Measurements from ENCODE around the gene COL1A1. TPM values are rescaled to one million over a fixed set of nuclear protein-coding genes. Genes with fewer than 3 reads are reported as not detected.

Gene COL1A1
- total RNA-seq, 1 experiment from 2014 or later, result 0.03 TPM

DNA sequence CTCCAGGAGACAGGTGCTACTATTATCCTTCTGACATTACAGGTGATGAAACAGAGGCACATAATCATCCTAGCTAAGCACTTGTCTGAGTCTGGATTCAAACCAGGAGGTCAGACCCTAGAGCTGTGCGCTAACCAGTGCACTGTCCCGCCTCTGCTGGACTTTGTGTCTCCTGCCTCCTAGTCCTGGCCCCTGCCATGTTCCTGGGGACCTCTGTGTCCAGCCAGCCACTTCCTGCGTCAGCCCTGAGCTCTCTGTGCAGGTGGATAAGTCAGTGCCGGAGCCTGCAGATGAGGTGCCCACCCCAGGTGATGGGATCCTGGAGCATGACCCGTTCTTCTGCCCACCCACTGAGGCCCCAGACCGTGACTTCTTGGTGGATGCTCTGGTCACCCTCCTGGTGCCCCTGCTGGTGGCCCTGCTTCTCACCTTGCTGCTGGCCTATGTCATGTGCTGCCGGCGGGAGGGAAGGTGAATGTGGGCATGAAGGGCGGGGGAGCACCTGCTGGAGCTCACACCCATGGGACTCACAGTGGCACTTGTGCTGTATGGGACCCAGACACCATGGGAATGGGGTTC lies 31.5 kb downstream of the COL1A1 start:
- in situ Hi-C loops (cut with HindIII; ENCODE audit: low pct_unique_long_range_greater_than_20kb, low sequenced_read_pairs), result no loop called here
- no peak for DNase-seq (ENCODE audit: low read depth, low spot score)

DNA sequence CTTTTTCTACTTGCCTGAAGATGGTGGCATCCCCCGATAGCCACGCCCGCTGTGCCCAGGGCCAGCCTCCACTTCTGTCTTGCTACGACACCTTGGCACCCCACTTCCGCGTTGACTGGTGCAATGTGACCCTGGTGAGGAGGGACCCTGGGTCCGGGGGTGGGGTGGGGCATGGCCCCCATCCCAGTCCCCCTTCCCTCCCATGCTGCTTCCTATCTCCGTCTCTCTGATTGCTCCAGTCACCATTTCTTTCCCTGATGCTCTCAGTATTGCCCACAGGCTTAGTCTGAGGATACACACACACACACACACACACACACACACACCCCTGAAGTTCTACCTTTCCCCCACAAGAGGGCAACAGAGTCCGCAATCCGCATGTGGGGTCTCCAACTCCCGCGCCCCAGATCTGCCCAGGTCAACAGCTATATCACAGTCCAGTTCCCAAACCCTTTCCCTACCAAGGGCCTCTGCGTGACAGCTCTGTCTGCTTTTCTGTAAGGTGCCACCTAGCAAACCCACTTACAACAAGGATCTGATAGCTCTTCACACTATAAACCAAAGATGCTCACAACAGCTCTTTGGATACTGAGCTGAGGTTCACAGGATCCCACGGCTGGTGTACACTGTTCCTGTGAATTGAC lies 32.2 kb downstream of the COL1A1 start:
- in situ Hi-C loops (cut with HindIII; ENCODE audit: low pct_unique_long_range_greater_than_20kb, low sequenced_read_pairs), result no loop called here
- DNase-seq (ENCODE audit: low read depth, low spot score), result peak; percentile 60

GRCh38 chr17:50168319-50168718 lies 33.1 kb downstream of the COL1A1 start:
- in situ Hi-C loops (cut with HindIII; ENCODE audit: low pct_unique_long_range_greater_than_20kb, low sequenced_read_pairs), result no loop called here
- DNase-seq (ENCODE audit: low read depth, low spot score), result no peak

DNA sequence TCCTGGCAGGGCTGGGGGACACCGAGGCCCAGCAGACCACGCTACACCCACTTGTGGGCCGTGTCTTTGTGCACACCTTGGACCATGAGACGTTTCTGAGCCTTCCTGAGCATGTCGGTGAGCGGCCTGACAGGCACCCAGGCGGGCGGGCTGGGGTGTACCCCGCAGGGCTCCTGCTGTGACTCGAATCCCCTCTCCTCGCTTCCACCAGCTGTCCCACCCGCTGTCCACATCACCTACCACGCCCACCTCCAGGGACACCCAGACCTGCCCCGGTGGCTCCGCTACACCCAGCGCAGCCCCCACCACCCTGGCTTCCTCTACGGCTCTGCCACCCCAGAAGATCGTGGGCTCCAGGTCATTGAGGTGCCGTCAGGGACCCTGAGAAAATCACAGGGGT lies 34.1 kb downstream of the COL1A1 start:
- in situ Hi-C loops (cut with HindIII; ENCODE audit: low pct_unique_long_range_greater_than_20kb, low sequenced_read_pairs), result no loop called here
- DNase-seq (ENCODE audit: low read depth, low spot score), result no peak

DNA sequence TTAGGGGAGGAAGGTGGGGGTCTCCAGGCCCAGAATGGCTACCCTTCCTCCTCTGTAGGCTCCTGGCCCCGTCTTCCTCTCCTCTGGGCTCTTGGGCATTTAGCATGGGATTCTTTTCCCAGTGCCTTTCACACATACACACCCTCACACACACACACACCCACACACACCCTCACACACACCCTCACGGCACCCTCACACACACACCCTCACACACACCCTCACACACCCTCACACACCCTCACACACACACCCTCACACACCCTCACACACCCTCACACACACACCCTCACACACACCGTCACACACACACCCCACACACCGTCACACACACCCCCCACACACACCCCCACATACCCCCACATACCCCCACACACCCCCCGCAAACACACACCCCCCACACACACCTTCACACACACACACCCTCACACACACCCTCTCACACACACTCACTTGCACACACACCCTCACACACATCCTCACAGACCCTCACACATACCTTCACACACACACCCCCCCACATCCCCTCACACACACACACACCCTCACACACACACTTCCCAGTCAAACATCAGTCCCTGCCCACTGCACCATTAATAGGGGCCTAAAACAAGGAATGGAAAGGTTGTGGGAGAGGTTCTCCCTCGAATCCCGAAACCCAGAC lies 34.8 kb downstream of the COL1A1 start:
- in situ Hi-C loops (cut with HindIII; ENCODE audit: low pct_unique_long_range_greater_than_20kb, low sequenced_read_pairs), result no loop called here
- no peak for DNase-seq (ENCODE audit: low read depth, low spot score)

GRCh38 chr17:50165867-50166517 lies 35.4 kb downstream of the COL1A1 start, which contains the start of gene SGCA:
Gene SGCA, plus strand, starts transcription at chr17:50166005. Its CDS starts 36 bp downstream, at chr17:50166041.
- in situ Hi-C loops (cut with HindIII; ENCODE audit: low pct_unique_long_range_greater_than_20kb, low sequenced_read_pairs), result no loop called here
- no peak for DNase-seq (ENCODE audit: low read depth, low spot score)

DNA sequence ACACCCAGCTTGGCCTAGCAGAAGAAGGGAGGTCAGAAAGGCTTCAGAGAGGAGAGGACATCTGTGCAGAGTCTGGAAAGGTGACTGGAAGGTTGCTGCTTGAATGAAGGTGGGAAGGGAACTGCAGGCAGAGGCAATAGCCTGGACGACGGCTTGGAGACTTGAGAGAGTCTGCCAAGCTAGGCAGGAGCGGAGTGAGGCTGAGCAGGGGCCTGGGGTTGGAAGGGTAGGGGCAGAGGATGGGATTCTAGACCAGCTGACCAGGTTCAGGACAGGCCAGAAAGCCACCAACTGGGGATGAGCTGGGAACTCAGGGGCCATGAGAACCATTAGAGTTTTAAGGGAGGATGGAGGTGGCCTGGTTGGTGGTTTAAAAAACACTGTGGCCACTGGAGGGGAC lies 36.0 kb downstream of the COL1A1 start:
- in situ Hi-C loops (cut with HindIII; ENCODE audit: low pct_unique_long_range_greater_than_20kb, low sequenced_read_pairs), result no loop called here
- no peak for DNase-seq (ENCODE audit: low read depth, low spot score)

- no peak for DNase-seq (ENCODE audit: low read depth, low spot score)
Observed at GRCh38 chr17:50165066-50165465, 36.4 kb downstream of the COL1A1 start.

DNA sequence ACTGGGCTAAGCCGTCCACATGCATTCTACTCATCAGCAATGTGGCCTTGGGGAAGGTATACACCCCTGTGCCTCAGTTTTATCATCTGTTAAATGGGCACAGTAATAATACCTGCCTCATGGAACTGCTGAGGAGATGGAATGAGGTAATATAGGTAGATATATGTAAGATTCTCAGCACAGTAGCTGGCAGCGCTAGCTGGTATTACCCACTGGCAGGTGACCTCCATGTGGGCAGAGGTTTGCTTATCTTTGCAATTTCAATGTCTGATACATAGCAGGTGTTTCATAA lies 36.8 kb downstream of the COL1A1 start:
- in situ Hi-C loops (cut with HindIII; ENCODE audit: low pct_unique_long_range_greater_than_20kb, low sequenced_read_pairs), result no loop called here
- DNase-seq (ENCODE audit: low read depth, low spot score), result no peak

More at GRCh38 chr17:50165066-50165465, 36.4 kb downstream of the COL1A1 start:
- in situ Hi-C loops (cut with HindIII; ENCODE audit: low pct_unique_long_range_greater_than_20kb, low sequenced_read_pairs), result no loop called here

DNA sequence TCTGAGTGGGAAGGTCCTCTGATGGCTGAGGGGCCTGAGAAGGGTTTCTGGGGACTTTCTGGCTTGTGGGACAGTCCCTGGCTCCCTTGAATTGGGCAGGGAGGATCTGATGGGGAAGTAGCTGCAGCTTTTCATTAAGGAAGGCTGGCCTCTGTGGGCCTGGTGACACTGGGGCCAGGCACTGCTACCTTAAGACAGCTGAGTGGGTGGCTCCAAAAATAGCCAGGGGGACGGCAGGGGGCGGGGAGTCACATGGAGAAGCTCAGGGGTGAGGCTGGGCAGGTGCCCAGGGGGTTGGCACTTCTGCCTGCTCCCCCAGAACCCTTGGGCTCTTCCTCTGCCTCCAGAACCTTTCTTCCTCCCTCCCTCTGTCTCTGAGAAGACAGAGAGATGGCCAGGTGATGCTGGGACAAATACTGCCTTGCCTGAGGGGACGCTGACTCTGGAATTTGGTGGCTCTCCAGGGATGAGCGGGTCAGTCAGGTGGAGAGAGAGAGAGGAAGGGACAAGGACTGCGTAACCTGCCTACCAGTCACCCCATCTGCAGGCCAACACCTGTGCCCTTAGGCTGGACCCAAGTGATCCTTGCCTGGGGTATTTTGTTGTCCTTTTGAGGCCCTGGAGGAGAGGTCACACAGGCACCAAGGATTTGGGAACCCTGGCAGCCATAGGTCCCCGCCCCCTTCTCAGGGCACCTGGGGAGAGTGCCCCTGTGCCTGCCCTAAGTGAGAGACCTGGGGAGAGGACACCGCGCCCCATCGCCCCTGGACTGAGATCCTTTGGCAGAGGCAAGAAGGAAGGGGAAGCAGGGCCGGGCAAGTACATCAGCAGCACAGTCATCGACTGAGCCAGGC lies 37.4 kb downstream of the COL1A1 start:
- DNase-seq (ENCODE audit: low read depth, low spot score), result no peak
- in situ Hi-C loops (cut with HindIII; ENCODE audit: low pct_unique_long_range_greater_than_20kb, low sequenced_read_pairs), result no loop called here

- no peak for DNase-seq (ENCODE audit: low read depth, low spot score)
- in situ Hi-C loops (cut with HindIII; ENCODE audit: low pct_unique_long_range_greater_than_20kb, low sequenced_read_pairs), result no loop called here
Observed at GRCh38 chr17:50162466-50163254, 38.8 kb downstream of the COL1A1 start.

DNA sequence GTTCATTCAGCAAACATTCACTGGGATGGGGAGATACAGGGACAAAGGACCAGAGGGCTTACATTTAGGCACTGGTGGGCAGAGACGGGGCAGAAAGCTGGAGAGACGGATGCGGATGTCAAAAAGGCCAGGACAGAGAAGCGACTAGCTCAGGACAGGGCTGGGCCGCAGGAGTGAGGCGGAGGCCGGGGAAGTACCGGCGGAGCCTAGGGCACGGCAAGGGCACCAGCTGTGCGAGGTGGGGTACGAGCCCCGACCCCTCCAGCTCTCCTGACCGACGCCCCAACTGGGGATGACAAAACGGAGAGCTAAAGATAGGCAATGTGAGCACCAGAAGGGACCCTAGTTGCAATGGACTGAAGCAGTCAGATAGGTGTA lies 39.5 kb downstream of the COL1A1 start:
- no peak for DNase-seq (ENCODE audit: low read depth, low spot score)
- in situ Hi-C loops (cut with HindIII; ENCODE audit: low pct_unique_long_range_greater_than_20kb, low sequenced_read_pairs), result no loop called here

- DNase-seq (ENCODE audit: low read depth, low spot score), result peak; percentile 90
- in situ Hi-C loops (cut with HindIII; ENCODE audit: low pct_unique_long_range_greater_than_20kb, low sequenced_read_pairs), result no loop called here
Observed at GRCh38 chr17:50161023-50161910, 40.2 kb downstream of the COL1A1 start.

- DNase-seq (ENCODE audit: low read depth, low spot score), result no peak
- in situ Hi-C loops (cut with HindIII; ENCODE audit: low pct_unique_long_range_greater_than_20kb, low sequenced_read_pairs), result no loop called here
Observed at GRCh38 chr17:50157891-50158290, 43.5 kb downstream of the COL1A1 start.

DNA sequence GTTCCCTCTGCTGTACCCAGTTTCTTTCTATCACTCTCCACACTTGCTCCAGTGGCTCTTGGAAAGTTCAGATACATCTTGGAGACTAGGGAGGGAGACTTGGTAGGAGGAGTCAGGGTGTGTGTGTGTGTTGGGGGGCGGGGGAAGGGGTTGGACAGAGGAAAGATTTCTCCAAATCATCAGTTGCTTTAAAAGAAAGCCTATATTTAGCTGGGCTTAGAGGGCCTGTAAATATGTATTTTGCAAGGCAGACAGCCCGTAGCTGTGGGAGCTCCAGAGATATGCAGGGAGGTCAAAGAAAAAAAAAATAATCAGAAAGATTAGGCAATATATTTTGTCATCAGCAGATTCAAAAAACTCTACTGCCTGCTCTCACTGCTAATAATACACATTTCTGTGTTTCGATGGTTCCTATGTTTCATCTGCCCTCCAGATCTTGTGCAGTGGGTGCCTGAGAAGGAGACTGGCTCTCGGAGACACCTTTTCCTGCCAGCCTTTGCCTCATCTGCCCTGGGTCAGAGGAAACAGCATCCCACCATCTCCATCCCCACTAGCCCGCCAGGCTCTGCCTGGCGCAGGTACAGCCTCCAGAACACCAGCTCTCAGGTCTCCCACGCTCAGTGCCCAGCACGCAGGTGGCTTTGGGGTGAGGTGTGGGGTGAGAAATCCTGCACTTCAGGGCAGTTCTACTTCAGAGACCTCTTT lies 46.2 kb downstream of the COL1A1 start:
- in situ Hi-C loops (cut with HindIII; ENCODE audit: low pct_unique_long_range_greater_than_20kb, low sequenced_read_pairs), result no loop called here

DNA sequence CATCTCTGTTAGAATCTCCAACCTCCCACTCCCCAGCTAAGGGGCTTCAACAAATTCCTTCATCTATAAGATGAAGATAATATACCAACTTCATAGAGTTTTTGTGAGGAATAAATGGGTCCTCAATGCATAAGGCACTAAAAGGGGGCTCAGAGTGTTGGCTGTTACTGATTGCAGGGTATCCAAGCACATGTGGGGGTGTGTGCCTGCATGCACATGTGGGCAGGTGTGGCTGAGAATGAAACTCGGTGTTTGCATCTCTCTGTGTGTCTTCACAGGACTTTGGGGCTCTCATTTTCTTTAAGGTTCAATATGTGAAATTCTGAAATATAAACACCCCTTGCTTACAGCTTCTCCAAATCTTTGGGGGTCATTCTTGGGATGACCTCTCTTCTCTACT lies 46.8 kb downstream of the COL1A1 start:
- in situ Hi-C loops (cut with HindIII; ENCODE audit: low pct_unique_long_range_greater_than_20kb, low sequenced_read_pairs), result no loop called here

More for the DNA sequence above, 46.2 kb downstream of the COL1A1 start:
- DNase-seq (ENCODE audit: low read depth, low spot score), result no peak

More for the DNA sequence above, 46.8 kb downstream of the COL1A1 start:
- DNase-seq (ENCODE audit: low read depth, low spot score), result no peak

All from SK-MEL-5 (cell line).